Thymus (tissue), 11 donors: ENCODE measurements around the gene LNPEP. TPM values are rescaled to one million over a fixed set of nuclear protein-coding genes. Genes with fewer than 3 reads are reported as not detected.

Experiments
- DNase-seq, 9 donors: peaks; one replicate each; pipeline ENCODE4 v3.0.0-alpha.2; 2013; ENCODE audit warnings: low spot score in 9 of 9, low read depth in 6 of 9, missing footprints in 1 of 9
- H3K27ac ChIP-seq, 2 donors: one replicate each; pipeline ENCODE4 v1.5.1; 2013; ENCODE audit warnings: control low read depth in 1 of 2, low read depth in 1 of 2, low read length in 1 of 2, mild to moderate bottlenecking in 1 of 2, moderate library complexity in 1 of 2
- H3K27me3 ChIP-seq, 2 donors: one replicate each; pipeline ENCODE4 v1.5.1; 2013; ENCODE audit warnings: low read length in 1 of 2; ENCODE audit not compliant: control insufficient read depth in 2 of 2, insufficient read depth in 1 of 2
- H3K36me3 ChIP-seq, 2 donors: one replicate each; pipeline ENCODE4 v1.5.1; 2013; ENCODE audit warnings: low read length in 1 of 2, mild to moderate bottlenecking in 1 of 2, moderate library complexity in 1 of 2; ENCODE audit not compliant: control insufficient read depth in 2 of 2, insufficient read depth in 2 of 2
- H3K4me1 ChIP-seq, 2 donors: one replicate each; pipeline ENCODE4 v1.5.1; 2013; ENCODE audit warnings: low read length in 2 of 2; ENCODE audit not compliant: control insufficient read depth in 2 of 2, insufficient read depth in 2 of 2
- H3K4me3 ChIP-seq, 2 donors: one replicate each; pipeline ENCODE4 v1.5.1; 2013; ENCODE audit warnings: low read length in 2 of 2, control low read depth in 1 of 2, mild to moderate bottlenecking in 1 of 2
- H3K9me3 ChIP-seq, 2 donors: one replicate each; pipeline ENCODE4 v1.5.1; 2013; ENCODE audit warnings: low read length in 1 of 2, mild to moderate bottlenecking in 1 of 2; ENCODE audit not compliant: control insufficient read depth in 2 of 2, insufficient read depth in 1 of 2
- WGBS: extraction: QIAGEN DNeasy Blood & Tissue Kit; methylation state at CpG from one replicate; pipeline ENCODE4 v1.1.7; 2013; 5-methylcytosine and 5-hydroxymethylcytosine counted together
- polyA plus RNA-seq: library from polyadenylated mRNA; stranded (reverse); fragments of 200-250 nt; gene quantifications from one replicate; pipeline ENCODE4 v1.2.3, GENCODE V29; 2013
- total RNA-seq: library from RNA; stranded (reverse); fragments of 120-200 nt; gene quantifications from one replicate; pipeline ENCODE4 v1.2.4, GENCODE V29; 2013
- donor health status: healthy.

The LNPEP gene
- total and polyA plus RNA-seq, 2 donors = 15.8 to 37.1 TPM

DNA sequence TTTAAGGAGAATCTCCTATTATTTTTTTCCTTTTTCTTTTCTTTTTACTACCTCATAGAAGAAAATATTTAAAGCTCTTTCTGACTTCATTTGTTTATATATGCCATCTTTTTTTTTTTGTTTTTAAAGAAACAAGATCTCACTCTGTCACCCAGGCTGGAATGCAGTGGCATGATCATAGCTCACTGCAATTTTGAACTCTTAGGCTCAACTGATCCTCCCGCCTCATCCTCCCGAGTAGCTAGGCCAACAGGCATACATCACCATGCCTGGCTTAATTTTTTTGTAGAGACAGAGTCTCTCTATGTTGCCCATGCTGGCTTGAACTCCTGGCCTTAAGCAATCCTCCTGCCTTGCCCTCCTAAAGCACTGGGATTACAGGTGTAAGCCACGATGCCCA lies 59.5 kb downstream of the LNPEP start:
- Histone ChIP-seq H3K9me3 (no peaks in the 10 kb centered on the region), H3K27me3 (no peaks in the 10 kb centered on the region), H3K4me1 (no peaks in the 10 kb centered on the region), H3K27ac (peak overlapping the region in 1 of 2 donors; percentile 52), H3K36me3 (peaks cover 30 to 57% of the 10 kb centered on the region in 2 donors), H3K4me3 (no peak overlapping the region)
- DNase-seq = no peak
- 98% methylated on average over 3 of the region's 3 CpGs for WGBS

DNA sequence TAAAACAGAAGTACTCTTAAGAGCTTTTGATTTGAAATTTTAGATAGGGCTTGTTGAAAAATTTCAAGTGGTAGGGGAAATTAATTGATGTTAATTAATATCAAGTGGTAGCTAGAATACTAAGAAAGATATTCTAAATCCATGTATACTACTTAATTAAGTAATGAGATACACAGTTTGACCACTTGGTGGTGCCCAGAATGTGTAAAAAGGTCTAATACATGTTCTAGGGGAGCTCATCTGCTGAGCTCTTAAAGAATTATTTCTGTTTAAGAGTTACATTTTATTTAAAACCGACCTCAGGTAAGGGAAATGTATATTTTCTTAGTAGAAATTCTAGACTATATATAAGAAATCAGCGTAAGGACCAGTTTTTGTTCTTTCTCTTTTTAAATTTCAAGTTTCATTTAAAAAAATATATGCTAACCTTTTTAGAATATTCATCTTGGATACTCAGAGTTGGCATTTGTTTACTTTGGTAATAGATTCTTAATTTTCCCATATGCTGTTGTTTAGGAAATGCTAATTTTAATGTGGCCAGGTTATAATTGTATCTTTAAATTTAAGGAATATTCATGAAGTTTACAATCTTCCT lies 61.5 kb downstream of the LNPEP start:
- Histone ChIP-seq H3K27ac (no peak overlapping the region), H3K27me3 (no peaks in the 10 kb centered on the region), H3K36me3 (peaks cover 26 to 56% of the 10 kb centered on the region in 2 donors), H3K9me3 (no peaks in the 10 kb centered on the region), H3K4me1 (no peaks in the 10 kb centered on the region), H3K4me3 (no peak overlapping the region)
- DNase-seq = peak in 2 of 9 donors; percentile 15 to 45
- WGBS = 63% methylated on average over 2 of the region's 2 CpGs

DNA sequence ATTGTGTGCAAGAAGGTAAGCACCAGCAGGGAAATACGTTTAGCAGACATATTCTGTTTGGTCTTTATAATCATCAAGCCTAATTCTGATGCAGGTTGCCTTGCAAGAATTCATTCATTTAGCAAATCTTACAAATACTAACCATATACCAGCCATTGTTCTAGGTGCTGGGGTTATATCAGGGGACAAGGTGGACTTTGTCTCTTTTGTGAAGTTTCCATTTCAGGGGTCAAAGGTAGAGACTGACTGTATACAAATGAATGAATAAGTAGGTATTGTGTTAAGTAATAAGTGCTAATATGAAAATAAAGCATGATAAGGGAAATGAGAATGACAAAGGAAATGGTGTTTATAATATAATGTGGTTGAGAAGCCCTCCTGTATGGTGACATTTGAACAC lies 64.0 kb downstream of the LNPEP start:
- no peaks in the 10 kb centered on the region for H3K27me3 ChIP-seq
- WGBS = 96% methylated on average over 1 of the region's 1 CpG
- peaks cover 16 to 59% of the 10 kb centered on the region in 2 donors for H3K36me3 ChIP-seq
- H3K27ac ChIP-seq = no peak overlapping the region
- no peaks in the 10 kb centered on the region for H3K9me3 ChIP-seq
- H3K4me1 ChIP-seq = no peaks in the 10 kb centered on the region
- no peak overlapping the region for H3K4me3 ChIP-seq
- no peak for DNase-seq

DNA sequence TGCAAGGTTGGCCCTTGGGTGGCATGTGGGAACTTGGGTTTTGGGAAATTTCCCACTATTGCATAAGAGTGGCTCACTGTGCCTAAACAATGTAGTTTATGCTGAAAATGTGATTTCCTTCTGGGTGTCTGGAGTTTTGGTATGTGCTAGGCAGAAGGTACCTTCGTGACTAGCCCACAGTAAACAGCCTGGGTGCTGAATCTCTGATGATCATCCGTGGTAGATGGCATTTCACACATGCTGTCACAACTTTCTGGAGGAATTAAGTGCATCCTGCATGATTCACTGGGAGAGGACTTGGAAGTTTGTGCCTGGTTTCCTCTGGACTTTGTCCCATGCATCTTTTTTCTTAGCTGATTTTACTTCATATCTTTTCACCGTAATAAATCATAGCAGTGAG lies 64.5 kb downstream of the LNPEP start:
- H3K36me3 ChIP-seq = peaks cover 13 to 64% of the 10 kb centered on the region in 2 donors
- no peak overlapping the region for H3K4me3 ChIP-seq
- H3K27me3 ChIP-seq = no peaks in the 10 kb centered on the region
- H3K4me1 ChIP-seq = no peaks in the 10 kb centered on the region
- no peak for DNase-seq
- no peak overlapping the region for H3K27ac ChIP-seq
- WGBS = over 99% methylated on average over 3 of the region's 3 CpGs
- H3K9me3 ChIP-seq = no peaks in the 10 kb centered on the region

DNA sequence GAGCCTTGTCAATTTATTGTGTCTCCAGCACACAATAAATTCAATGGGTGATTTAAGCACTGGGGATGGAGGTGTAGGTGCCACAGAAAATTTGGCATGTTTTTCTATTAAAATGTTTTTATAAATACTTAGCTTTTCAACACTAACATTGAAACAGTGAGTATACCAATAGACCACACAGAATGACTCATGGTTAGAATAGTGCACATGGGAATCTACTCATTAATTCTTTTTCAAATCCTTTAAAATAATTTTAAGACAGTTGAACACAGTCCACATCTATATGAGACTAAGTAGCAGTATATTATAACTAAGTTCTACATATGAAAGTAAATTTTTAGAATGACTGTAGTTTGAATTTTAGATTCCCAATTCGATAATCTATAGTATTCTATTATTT lies 67.1 kb downstream of the LNPEP start:
- no peaks in the 10 kb centered on the region for H3K27me3 ChIP-seq
- H3K27ac ChIP-seq = no peak overlapping the region
- WGBS = 98% methylated on average over 1 of the region's 1 CpG
- peaks cover 9 to 72% of the 10 kb centered on the region in 2 donors for H3K36me3 ChIP-seq
- no peak overlapping the region for H3K4me3 ChIP-seq
- no peak for DNase-seq
- H3K9me3 ChIP-seq = no peaks in the 10 kb centered on the region
- H3K4me1 ChIP-seq = no peaks in the 10 kb centered on the region

DNA sequence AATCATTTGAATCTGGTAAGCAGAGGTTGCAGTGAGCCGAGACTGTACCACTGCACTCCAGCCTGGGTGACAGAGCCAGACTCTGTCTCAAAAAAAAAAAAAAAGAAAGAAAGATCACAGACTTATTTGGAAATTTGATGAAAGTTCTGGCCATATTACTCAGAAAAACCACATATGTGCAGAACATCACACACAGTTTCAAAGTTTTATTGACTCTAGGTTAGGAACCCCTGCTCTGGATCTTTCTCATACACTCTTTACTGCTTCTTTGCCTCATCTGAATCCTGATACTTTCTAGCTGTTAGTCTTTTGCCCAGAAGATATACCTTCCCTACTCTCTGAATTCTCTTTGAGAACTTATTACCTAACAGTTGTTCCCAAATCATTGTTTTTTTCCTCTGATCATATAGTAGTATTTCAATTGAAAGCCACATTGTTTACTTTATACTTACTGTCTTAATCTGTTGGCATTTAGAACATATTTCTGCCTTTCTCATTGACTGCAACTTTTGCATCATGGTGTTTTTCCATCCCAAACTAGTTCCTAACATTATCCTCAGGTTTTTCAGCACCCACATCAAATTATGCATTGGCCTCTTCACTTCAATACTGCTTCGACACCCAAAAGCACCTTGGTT lies 68.7 kb downstream of the LNPEP start:
- no peak for DNase-seq
- WGBS = 95% methylated on average over 2 of the region's 2 CpGs
- H3K36me3 ChIP-seq = peaks cover 9 to 64% of the 10 kb centered on the region in 2 donors
- no peaks in the 10 kb centered on the region for H3K4me1 ChIP-seq
- no peak overlapping the region for H3K4me3 ChIP-seq
- no peak overlapping the region for H3K27ac ChIP-seq
- no peaks in the 10 kb centered on the region for H3K27me3 ChIP-seq
- H3K9me3 ChIP-seq = no peaks in the 10 kb centered on the region

DNA sequence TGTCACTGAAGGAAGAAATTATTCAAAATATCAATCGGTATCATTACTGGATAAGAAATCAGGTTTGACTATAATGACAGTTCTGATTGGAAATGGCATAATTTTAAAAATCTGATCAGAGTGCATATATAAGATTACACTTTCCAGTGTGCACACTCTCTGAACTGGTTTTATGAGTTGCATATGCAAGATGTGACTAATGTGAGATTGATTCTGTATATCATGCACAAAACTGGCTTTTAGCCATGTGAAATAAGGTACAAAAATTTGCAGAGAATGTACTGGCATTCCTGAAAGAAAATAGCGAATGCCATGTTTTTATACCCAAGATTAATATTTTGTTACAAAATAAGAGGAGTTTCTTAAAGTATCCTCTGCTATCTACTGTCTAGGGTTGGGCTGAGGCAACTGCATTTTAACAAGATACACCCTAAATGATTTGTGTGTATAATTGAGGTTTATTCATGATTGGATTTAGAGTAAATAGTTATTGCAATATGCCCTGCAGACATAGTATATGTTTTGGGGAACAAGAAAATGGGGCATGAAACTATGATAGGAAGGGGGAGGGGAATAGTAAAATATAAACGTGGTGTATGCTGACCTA lies 70.7 kb downstream of the LNPEP start:
- peaks cover 10 to 55% of the 10 kb centered on the region in 2 donors for H3K36me3 ChIP-seq
- no peak overlapping the region for H3K4me3 ChIP-seq
- no peak overlapping the region for H3K27ac ChIP-seq
- no peaks in the 10 kb centered on the region for H3K9me3 ChIP-seq
- WGBS = 91% methylated on average over 3 of the region's 3 CpGs
- H3K4me1 ChIP-seq = no peaks in the 10 kb centered on the region
- DNase-seq = no peak
- H3K27me3 ChIP-seq = no peaks in the 10 kb centered on the region

DNA sequence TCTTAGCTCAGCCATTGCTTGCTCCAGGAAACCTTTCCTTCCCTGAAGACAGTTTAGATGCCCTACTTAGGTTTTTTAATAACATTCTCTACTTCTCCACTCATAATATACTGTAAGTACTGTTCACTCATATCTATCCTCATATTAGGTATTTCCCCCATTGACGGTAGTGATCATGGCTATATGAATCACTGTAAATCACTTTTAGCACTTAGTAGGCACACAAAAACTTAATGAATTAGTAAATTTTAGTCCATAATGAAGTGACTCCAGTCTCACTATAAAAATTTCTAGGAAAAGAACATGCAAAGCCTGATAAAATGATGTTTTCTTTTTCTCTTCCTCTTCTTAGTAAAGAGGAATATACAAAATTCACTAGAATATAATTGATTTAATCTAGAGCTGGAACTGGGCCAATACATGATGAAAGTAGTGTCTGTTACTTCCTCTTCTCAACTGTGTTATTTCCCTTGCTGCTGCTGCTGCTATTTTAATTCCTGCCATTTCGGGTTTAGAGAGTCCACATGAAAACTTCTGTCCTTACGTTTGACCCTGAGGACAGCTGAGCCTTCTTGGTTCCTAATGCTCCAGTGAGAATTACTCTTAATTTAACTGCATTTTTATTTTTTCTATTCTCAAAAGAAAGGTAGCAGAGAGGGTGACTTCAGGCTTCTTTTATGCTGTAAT lies 73.5 kb downstream of the LNPEP start:
- Histone ChIP-seq H3K27me3 (no peaks in the 10 kb centered on the region), H3K4me1 (no peaks in the 10 kb centered on the region), H3K9me3 (no peaks in the 10 kb centered on the region), H3K4me3 (no peak overlapping the region), H3K36me3 (peaks cover 5 to 50% of the 10 kb centered on the region in 2 donors), H3K27ac (no peak overlapping the region)
- WGBS = 39% methylated on average over 3 of the region's 3 CpGs
- DNase-seq = peak in 2 of 9 donors; percentile 19 to 33

DNA sequence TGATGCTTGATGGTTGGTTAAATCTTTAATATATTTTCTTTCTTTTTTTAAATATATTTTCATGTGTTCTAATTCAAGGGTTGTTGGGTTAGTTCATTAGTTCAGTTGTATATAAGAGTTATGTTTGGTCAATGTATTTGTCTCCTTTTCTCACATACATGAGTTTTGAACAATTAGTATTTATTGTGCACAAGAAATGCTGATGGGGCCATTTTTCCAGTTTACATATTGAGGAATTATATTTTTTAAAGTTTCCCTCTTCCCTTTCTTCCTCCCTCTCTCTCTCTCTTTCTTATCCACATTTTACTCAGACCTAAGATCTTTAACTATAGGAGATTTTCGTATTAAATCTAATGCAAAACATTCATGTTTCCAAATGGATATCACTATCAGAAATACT lies 74.0 kb downstream of the LNPEP start:
- H3K9me3 ChIP-seq = no peaks in the 10 kb centered on the region
- H3K27ac ChIP-seq = no peak overlapping the region
- no peak overlapping the region for H3K4me3 ChIP-seq
- no peaks in the 10 kb centered on the region for H3K4me1 ChIP-seq
- H3K27me3 ChIP-seq = no peaks in the 10 kb centered on the region
- 100% methylated on average over 1 of the region's 1 CpG for WGBS
- peaks cover 8 to 48% of the 10 kb centered on the region in 2 donors for H3K36me3 ChIP-seq
- DNase-seq = no peak
